B cell (primary cell): ENCODE measurements around the gene C11orf21. TPM values are rescaled to one million over a fixed set of nuclear protein-coding genes. Genes with fewer than 3 reads are reported as not detected.

Experiments
- ATAC-seq: fragments of 200-7000 bp; cut with Tn5 transposase; one replicate; pipeline ENCODE4 v1.10.0; 2021; ENCODE audit warnings: low read depth, mild to moderate bottlenecking, moderate number of reproducible peaks, moderate library complexity
- CTCF ChIA-PET: fragments of 350-600 bp; sonication (Branson Sonifier 250); formaldehyde crosslinking; loops from one replicate; lab custom pipeline; 2021; ENCODE audit warnings: antibody characterized with exemption, inconsistent platforms; lab: Charles Lee
- POLR2A ChIA-PET: fragments of 350-600 bp; sonication (Branson Sonifier 250); formaldehyde crosslinking; loops from one replicate; lab custom pipeline; 2021; ENCODE audit warnings: antibody characterized with exemption; lab: Charles Lee
- DNase-seq: peaks from one replicate; pipeline ENCODE4 v3.0.0; 2013
- H2AFZ ChIP-seq: 2 replicates; pipeline ENCODE4 v1.6.1; 2012; ENCODE audit warnings: mild to moderate bottlenecking, low read depth, low read length; ENCODE audit not compliant: insufficient read depth, poor library complexity, severe bottlenecking
- H3K27ac ChIP-seq, 2 donors: 1 replicate in 1 of 2; 2 replicates in 1 of 2; pipeline ENCODE4 v1.5.1; 2012 to 2013; ENCODE audit warnings: low read length in 2 of 2, mild to moderate bottlenecking in 2 of 2, moderate library complexity in 1 of 2
- H3K27me3 ChIP-seq, 4 experiments: fragments of 200-600 bp in 1 of 4; sonication (generic) in 1 of 4; replicated peaks in 1 of 4; 1 replicate in 2 of 4; 2 replicates in 2 of 4; pipeline versions ENCODE4 v1.6.1 to v1.7.0; 2013 to 2016; ENCODE audit warnings: low read length in 3 of 4, mild to moderate bottlenecking in 2 of 4, mixed read lengths in 1 of 4, moderate library complexity in 1 of 4; ENCODE audit not compliant: insufficient read depth in 4 of 4, control insufficient read depth in 3 of 4; ENCODE audit errors: control extremely low read depth in 1 of 4
- H3K36me3 ChIP-seq, 2 experiments: replicated peaks in 1 of 2; 1 replicate in 1 of 2; 2 replicates in 1 of 2; pipeline versions ENCODE4 v1.6.1 to v1.7.1; 2013; ENCODE audit warnings: low read length in 1 of 2; ENCODE audit not compliant: insufficient read depth in 2 of 2, control insufficient read depth in 1 of 2; ENCODE audit errors: control extremely low read depth in 1 of 2, extremely low read depth in 1 of 2
- H3K4me1 ChIP-seq, 2 donors: fragments of 200-600 bp in 1 of 2; sonication (generic) in 1 of 2; 1 replicate in 1 of 2; 2 replicates in 1 of 2; pipeline versions ENCODE4 v1.5.1 to v1.6.1; 2013 to 2017; ENCODE audit warnings: low read length in 2 of 2; ENCODE audit not compliant: control insufficient read depth in 2 of 2, insufficient read depth in 2 of 2
- H3K4me2 ChIP-seq: replicated peaks from 2 replicates; pipeline ENCODE3; 2012; ENCODE audit warnings: mild to moderate bottlenecking, low read depth, low read length; ENCODE audit not compliant: poor library complexity, severe bottlenecking
- H3K4me3 ChIP-seq, 5 experiments: fragments of 200-600 bp in 1 of 5; sonication (generic) in 1 of 5; 1 replicate in 3 of 5; 2 replicates in 2 of 5; pipeline versions ENCODE4 v1.5.1 to v1.7.0; 2011 to 2016; ENCODE audit warnings: low read length in 4 of 5, mild to moderate bottlenecking in 4 of 5, low read depth in 2 of 5, control low read depth in 1 of 5, moderate library complexity in 1 of 5; ENCODE audit not compliant: insufficient read depth in 1 of 5; ENCODE audit errors: control extremely low read depth in 1 of 5, extremely low read depth in 1 of 5
- H3K79me2 ChIP-seq: fragments of 200-600 bp; sonication (generic); one replicate; pipeline ENCODE4 v1.6.0; 2016; ENCODE audit warnings: low read length; ENCODE audit not compliant: control insufficient read depth, insufficient read depth
- H3K9ac ChIP-seq: fragments of 200-600 bp; sonication (generic); 2 replicates; pipeline ENCODE4 v1.6.1; 2017; ENCODE audit warnings: mild to moderate bottlenecking, low read length, moderate library complexity
- H3K9me3 ChIP-seq, 3 donors: one replicate each; pipeline versions ENCODE4 v1.6.1 to v1.7.1; 2013; ENCODE audit warnings: low read length in 2 of 3; ENCODE audit not compliant: control insufficient read depth in 2 of 3, insufficient read depth in 1 of 3; ENCODE audit errors: control extremely low read depth in 1 of 3
- H4K20me1 ChIP-seq: 2 replicates; pipeline ENCODE4 v1.6.0; 2012; ENCODE audit warnings: mild to moderate bottlenecking, low read length; ENCODE audit not compliant: insufficient read depth, control insufficient read depth, poor library complexity, severe bottlenecking
- H3K27ac Mint-ChIP-seq: one replicate; pipeline ENCODE4 v1.8.0; 2021; ENCODE audit warnings: mixed read lengths
- H3K27me3 Mint-ChIP-seq: one replicate; pipeline ENCODE4 v1.8.0; 2021; ENCODE audit warnings: mixed read lengths
- H3K4me1 Mint-ChIP-seq: one replicate; pipeline ENCODE4 v1.8.0; 2021; ENCODE audit warnings: mixed read lengths
- H3K4me3 Mint-ChIP-seq: one replicate; pipeline ENCODE4 v1.8.0; 2021; ENCODE audit warnings: mixed read lengths
- H3K9me3 Mint-ChIP-seq: one replicate; pipeline ENCODE4 v1.8.0; 2022; ENCODE audit warnings: mixed read lengths; ENCODE audit not compliant: insufficient read depth
- CTCF ChIP-seq: fragments of 200-600 bp; IDR thresholded peaks from one replicate; pipeline ENCODE4 v1.8.0; 2022; ENCODE audit warnings: antibody characterized with exemption, mild to moderate bottlenecking
- EZH2 ChIP-seq: IDR thresholded peaks from 2 replicates; pipeline ENCODE4 v1.6.1; 2012; ENCODE audit warnings: borderline replicate concordance, low read depth, mild to moderate bottlenecking, moderate library complexity, low read length; ENCODE audit not compliant: insufficient read depth, poor library complexity, severe bottlenecking
- WGBS: methylation state at CpG from one replicate; pipeline ENCODE4 v1.1.5; 2013; ENCODE audit warnings: missing lambda C conversion rate; ENCODE audit not compliant: insufficient coverage; 5-methylcytosine and 5-hydroxymethylcytosine counted together
- intact Hi-C: fragments of 100-400 bp; cut with micrococcal nuclease; formaldehyde crosslinking; loops from one replicate; pipeline ENCODE4 v1.10.0; 2022
- polyA plus RNA-seq: library from polyadenylated mRNA; depleted of rRNA; stranded (reverse); fragments of >200 nt; gene quantifications from 2 replicates; pipeline ENCODE4 v1.2.3, GENCODE V29; 2012
- total RNA-seq, 2 donors: library from RNA; stranded (reverse); fragments of 120-200 nt in 1 of 2; gene quantifications; 1 replicate in 1 of 2; 2 replicates in 1 of 2; pipeline versions ENCODE4 v1.2.3 to v1.2.4, GENCODE V29; 2013 to 2022

C11orf21 gene
- total and polyA plus RNA-seq, 2 donors (not counting 1 experiment from before 2014, with no cell fraction given), result 22.8 to 38.9 TPM

- no peak overlapping the region for H3K4me3 Mint-ChIP-seq
- no peaks in the 10 kb centered on the region for H3K79me2 ChIP-seq
- no peak overlapping the region for H3K27ac Mint-ChIP-seq
- CTCF ChIA-PET, result interaction anchor here (1.2 to 2.0 kb wide), 2 partner anchors 10 to 105 kb away, joined by 4 to 6 read pairs; no protein-coding TSS in a partner anchor
- peaks cover 0 to 13% of the 10 kb centered on the region in 2 donors for H3K4me1 ChIP-seq
- H4K20me1 ChIP-seq, result no peaks in the 10 kb centered on the region
- no peak overlapping the region for H3K9ac ChIP-seq
- no peaks in the 10 kb centered on the region for H3K36me3 ChIP-seq
- no peaks in the 10 kb centered on the region for H3K4me1 Mint-ChIP-seq
- ATAC-seq (no peak), DNase-seq (no peak)
- peaks cover 0 to 7% (median 0%) of the 10 kb centered on the region in 3 donors for H3K9me3 ChIP-seq
- H3K27ac ChIP-seq, result no peak overlapping the region
- H3K27me3 Mint-ChIP-seq, result no peaks in the 10 kb centered on the region
- TF ChIP-seq CTCF (no peak), EZH2 (no peak)
- H3K27me3 ChIP-seq, result no peaks in the 10 kb centered on the region
- intact Hi-C loops, result no loop called here
- H3K4me3 ChIP-seq, result no peak overlapping the region
- POLR2A ChIA-PET, result no interaction called here
- H3K4me2 ChIP-seq, result no peak overlapping the region
- no peaks in the 10 kb centered on the region for H3K9me3 Mint-ChIP-seq
- 52% methylated on average over 8 of the region's 16 CpGs for WGBS
- H2AFZ ChIP-seq, result no peak overlapping the region
Measured at GRCh38 chr11:2314525-2315394, 13.0 kb upstream of the C11orf21 start.

- Histone ChIP-seq H3K9me3 (peaks cover 0 to 7% (median 0%) of the 10 kb centered on the region in 3 donors), H3K27ac (no peak overlapping the region), H3K4me1 (peaks cover 0 to 13% of the 10 kb centered on the region in 2 donors), H3K79me2 (no peaks in the 10 kb centered on the region), H3K36me3 (no peaks in the 10 kb centered on the region), H3K9ac (no peak overlapping the region), H3K4me3 (no peak overlapping the region), H2AFZ (no peak overlapping the region), H4K20me1 (no peaks in the 10 kb centered on the region), H3K27me3 (no peaks in the 10 kb centered on the region), H3K4me2 (no peak overlapping the region)
- H3K27me3 Mint-ChIP-seq, result no peaks in the 10 kb centered on the region
- DNase-seq (no peak), ATAC-seq (no peak)
- no peak overlapping the region for H3K4me3 Mint-ChIP-seq
- TF ChIP-seq CTCF (no peak), EZH2 (no peak)
- CTCF ChIA-PET, result interaction anchor here (1.2 to 2.0 kb wide), 2 partner anchors 9 to 106 kb away, joined by 4 to 6 read pairs; no protein-coding TSS in a partner anchor
- intact Hi-C loops, result no loop called here
- H3K27ac Mint-ChIP-seq, result no peak overlapping the region
- POLR2A ChIA-PET, result no interaction called here
- WGBS, result 88% methylated on average over 4 of the region's 7 CpGs
- H3K4me1 Mint-ChIP-seq, result no peaks in the 10 kb centered on the region
- H3K9me3 Mint-ChIP-seq, result no peaks in the 10 kb centered on the region
Measured at GRCh38 chr11:2314136-2314524, 12.4 kb upstream of the C11orf21 start.
